ENCODE results near the gene PHYH. TPM values are rescaled to one million over a fixed set of nuclear protein-coding genes. Genes with fewer than 3 reads are reported as not detected.

Gene PHYH
- 10 to 100 TPM; 31.9 to 53.4 (median 36.4) TPM for total RNA-seq

DNA sequence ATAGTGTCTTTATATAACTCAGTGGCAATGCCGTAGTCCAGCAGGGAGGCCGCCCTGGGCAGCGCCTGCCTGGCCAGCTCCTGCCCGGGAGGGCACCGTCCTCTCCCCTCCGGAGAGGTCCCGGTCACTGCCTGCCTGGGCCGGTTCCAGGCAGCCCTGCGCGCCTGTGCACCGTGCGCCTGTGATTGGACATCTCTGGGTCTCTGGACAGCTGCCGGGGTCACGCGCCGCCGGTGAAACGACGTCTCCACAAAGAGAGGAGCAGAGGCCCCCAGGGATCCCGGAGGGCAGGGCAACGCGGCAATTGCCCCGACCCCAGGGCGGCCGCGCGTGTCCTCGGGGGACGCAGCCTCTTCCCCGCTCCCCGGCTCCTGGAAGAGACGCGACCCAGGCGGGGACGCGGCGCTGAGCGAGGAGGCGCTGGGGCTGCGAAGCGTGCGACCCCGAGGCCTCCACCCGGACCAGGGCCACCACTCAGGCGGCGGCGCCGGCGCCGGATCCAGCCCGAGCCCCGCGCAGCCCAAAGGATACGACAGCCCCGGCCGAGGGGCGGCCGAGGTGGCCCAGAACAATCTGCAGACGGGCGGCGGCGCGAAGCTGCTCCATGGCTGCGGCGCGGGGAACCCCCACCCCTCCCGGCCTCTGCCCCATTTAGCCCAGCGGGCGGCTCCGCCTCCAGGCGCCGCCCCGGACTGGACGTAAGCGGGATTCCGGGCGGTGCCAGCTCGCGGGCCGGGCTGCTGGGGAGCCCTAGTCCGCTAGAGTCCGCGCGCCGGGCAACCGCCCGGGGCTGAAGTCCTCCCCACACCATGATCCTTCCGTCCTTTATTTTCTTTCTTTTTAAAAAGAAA, at the start of gene PHYH:
Gene PHYH, minus strand, starts transcription at position 628 of the 851 bp plus-strand sequence. Its CDS starts 22 bp downstream, at position 606.
- H3K27me3 ChIP-seq: no peaks in the 10 kb centered on the region
- peaks cover 0 to 12% of the 10 kb centered on the region in 2 donors for H3K36me3 ChIP-seq
- 0% methylated on average over 19 to 21 of the region's 88 CpGs for WGBS, 2 donors (ENCODE audit: low coverage in 1 of 2)
- H3K4me1 ChIP-seq: peaks cover 0 to 39% (median 0%) of the 10 kb centered on the region in 3 donors
- H3K27ac ChIP-seq: peak within 1 kb of the TSS; percentile 98 to 100 (median 98)
- peak within 1 kb of the TSS; percentile 87 to 91 for H3K4me3 ChIP-seq
- TF ChIP-seq EP300 (IDR thresholded peaks at IDR 0.05): no peak
- TF ChIP-seq POLR2A (IDR thresholded peaks at IDR 0.05): peak; percentile 65 to 73
- TF ChIP-seq POLR2AphosphoS5 (IDR thresholded peaks at IDR 0.05): peak; percentile 66
- TF ChIP-seq, protein P1, sequence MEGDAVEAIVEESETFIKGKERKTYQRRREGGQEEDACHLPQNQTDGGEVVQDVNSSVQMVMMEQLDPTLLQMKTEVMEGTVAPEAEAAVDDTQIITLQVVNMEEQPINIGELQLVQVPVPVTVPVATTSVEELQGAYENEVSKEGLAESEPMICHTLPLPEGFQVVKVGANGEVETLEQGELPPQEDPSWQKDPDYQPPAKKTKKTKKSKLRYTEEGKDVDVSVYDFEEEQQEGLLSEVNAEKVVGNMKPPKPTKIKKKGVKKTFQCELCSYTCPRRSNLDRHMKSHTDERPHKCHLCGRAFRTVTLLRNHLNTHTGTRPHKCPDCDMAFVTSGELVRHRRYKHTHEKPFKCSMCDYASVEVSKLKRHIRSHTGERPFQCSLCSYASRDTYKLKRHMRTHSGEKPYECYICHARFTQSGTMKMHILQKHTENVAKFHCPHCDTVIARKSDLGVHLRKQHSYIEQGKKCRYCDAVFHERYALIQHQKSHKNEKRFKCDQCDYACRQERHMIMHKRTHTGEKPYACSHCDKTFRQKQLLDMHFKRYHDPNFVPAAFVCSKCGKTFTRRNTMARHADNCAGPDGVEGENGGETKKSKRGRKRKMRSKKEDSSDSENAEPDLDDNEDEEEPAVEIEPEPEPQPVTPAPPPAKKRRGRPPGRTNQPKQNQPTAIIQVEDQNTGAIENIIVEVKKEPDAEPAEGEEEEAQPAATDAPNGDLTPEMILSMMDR (IDR thresholded peaks at IDR 0.05): peak in 2 of 4 experiments; percentile 13 to 23
- ATAC-seq: peak; percentile 92
- no peaks in the 10 kb centered on the region for H3K9me3 ChIP-seq

DNA sequence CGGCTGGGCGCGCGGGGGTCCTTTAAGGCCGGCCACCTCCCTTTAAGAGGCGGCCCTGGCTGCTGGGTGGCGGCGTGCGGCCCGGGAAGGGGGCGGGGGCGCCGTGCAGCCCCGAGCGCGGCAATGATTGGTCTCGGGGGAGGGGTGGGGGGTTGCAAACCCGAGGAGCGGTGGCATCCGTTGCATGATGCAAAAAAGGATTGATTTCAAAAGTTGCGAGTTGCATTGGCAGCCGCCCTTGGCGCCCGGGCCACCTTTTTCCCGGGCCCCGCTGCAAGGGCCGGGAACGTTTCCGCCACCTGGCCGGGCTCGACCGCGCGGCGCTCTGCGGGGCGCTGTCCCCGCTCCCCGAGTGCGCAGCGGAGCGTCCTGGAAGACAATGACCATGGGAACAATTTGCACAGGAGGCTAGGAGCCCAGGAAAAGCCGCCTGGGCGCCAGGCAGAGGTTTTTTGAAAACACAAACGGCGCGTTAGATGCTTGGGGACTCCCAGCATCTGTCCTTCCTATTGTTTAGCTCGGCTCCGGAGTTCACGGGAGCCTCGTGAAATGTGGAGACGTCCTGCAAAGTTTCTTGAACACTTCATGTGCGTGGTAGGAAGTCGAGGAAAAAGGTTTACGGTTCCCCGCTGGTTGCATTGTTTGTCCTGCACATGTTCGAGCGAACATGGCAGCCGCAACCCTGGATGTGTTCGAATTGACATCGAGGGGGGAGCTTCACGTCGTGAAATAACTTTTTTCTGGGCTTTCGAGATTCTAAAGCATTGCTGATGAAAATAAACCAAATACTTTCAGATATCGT, 48.6 kb upstream of the PHYH start, which contains the start of gene SEPHS1:
Gene SEPHS1, minus strand, starts transcription at position 78 of the 802 bp plus-strand sequence. CDS start 3,343 bp downstream, outside the sequence.
- 0 to 1% methylated on average over 14 to 16 of the region's 65 CpGs for WGBS, 2 donors (ENCODE audit: low coverage in 1 of 2)
- peak; percentile 83 for ATAC-seq
- Histone ChIP-seq H3K4me1 (peaks cover 0 to 49% (median 5%) of the 10 kb centered on the region in 3 donors), H3K27me3 (peaks cover 6% of the 10 kb centered on the region), H3K36me3 (peaks cover 0 to 6% of the 10 kb centered on the region in 2 donors), H3K9me3 (no peaks in the 10 kb centered on the region), H3K27ac (peak within 1 kb of the TSS; percentile 93 to 99 (median 96)), H3K4me3 (peak within 1 kb of the TSS; percentile 79 to 86)
- TF ChIP-seq EP300 (IDR thresholded peaks at IDR 0.05) (no peak), POLR2A (IDR thresholded peaks at IDR 0.05) (no peak), POLR2AphosphoS5 (IDR thresholded peaks at IDR 0.05) (peak; percentile 21)
- TF ChIP-seq, protein P1 (IDR thresholded peaks at IDR 0.05): peak in 3 of 4 experiments; percentile 8 to 40 (median 16)

DNA sequence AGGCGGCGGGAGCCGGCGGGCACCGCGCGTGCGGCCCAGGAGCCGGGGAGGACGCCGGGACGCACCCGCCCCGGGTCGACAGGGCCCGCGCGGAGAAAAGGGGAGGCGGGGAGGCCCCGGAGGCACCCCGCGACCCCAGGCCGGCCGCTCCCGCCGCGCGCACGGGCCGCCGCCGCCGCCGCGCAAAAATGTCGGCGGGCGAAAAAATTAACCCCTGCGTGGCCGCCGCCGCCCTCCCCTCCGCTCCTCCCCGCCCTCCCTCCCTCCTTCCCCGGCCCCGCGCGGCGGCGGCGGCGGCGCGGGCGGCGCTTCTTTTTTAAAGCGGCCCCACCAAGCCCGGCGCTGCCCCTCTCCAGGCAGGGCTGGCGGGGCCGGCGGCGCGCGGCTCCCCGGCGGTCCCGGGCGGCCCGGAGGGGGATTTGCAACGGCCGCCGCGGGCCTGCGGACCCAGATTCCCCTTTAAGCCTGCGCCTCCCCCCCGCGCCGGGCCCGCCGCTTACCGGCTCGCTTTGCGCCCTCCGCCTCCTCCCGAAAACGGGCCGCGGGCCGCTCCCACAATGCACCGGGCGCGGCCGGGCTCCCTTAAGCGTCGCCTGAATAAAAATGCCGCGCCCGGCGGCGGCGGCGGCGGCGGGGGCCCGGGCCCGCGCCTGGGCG, 47.8 kb upstream of the PHYH start:
- peak; percentile 87 for ATAC-seq
- Histone ChIP-seq H3K9me3 (no peaks in the 10 kb centered on the region), H3K27me3 (no peaks in the 10 kb centered on the region), H3K4me3 (peak overlapping the region; percentile 79 to 86), H3K27ac (peak overlapping the region; percentile 93 to 99 (median 96)), H3K36me3 (peaks cover 0 to 10% of the 10 kb centered on the region in 2 donors), H3K4me1 (peaks cover 0 to 52% (median 5%) of the 10 kb centered on the region in 3 donors)
- WGBS, 2 donors (ENCODE audit: low coverage in 1 of 2): no CpG with 5 or more reads among the region's 109 CpGs
- TF ChIP-seq EP300 (IDR thresholded peaks at IDR 0.05): no peak
- TF ChIP-seq POLR2A (IDR thresholded peaks at IDR 0.05): peak; percentile 12 to 44

DNA sequence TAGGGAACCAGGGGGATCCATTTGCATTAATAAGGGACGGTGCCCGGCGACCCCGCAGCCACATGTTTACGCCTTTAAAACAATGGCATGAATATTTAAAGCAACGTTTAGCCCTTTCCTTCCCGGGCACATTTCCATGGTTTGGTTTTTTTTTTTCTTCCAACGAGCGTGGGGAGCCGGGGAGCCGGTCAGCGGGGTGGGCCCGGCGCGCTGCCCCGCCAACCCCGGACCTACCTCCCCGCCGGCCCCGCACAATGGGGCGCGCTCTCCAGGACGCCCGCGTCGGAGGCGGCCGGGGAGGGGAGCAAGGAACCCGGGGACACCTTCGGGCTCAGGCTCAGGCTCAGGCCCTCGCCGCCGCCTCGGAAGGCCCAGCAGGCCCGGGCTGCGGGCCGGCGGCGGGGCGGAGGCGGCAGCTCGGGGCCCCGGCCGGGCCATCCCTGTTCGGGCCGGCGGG, 47.2 kb upstream of the PHYH start:
- 0% methylated on average over 12 of the region's 47 CpGs for WGBS, 2 donors (ENCODE audit: low coverage in 1 of 2)

More for the DNA sequence above, 47.2 kb upstream of the PHYH start:
- Histone ChIP-seq H3K36me3 (peaks cover 0 to 10% of the 10 kb centered on the region in 2 donors), H3K27ac (peak overlapping the region; percentile 93 to 99 (median 96)), H3K27me3 (no peaks in the 10 kb centered on the region), H3K9me3 (no peaks in the 10 kb centered on the region), H3K4me1 (peaks cover 0 to 52% (median 5%) of the 10 kb centered on the region in 3 donors), H3K4me3 (peak overlapping the region; percentile 79 to 86)
- peak; percentile 40 for ATAC-seq
- TF ChIP-seq POLR2A (IDR thresholded peaks at IDR 0.05): peak in 1 of 2 donors; percentile 6
- TF ChIP-seq, protein P1 (IDR thresholded peaks at IDR 0.05): no peak

Data from gastroesophageal sphincter (tissue), 4 donors.